C4-2B (cell line): ENCODE results near the gene SLFNL1.

Experiments
- H3K27ac ChIP-seq: fragments of 450-650 bp; 2 replicates; pipeline ENCODE4 v1.5.1; 2017
- ZFX ChIP-seq: fragments of 450-650 bp; IDR thresholded peaks from 2 replicates; pipeline ENCODE4 v1.6.1; 2017
- TF ChIP-seq, protein P1 (sequence below): fragments of 450-650 bp; conservative IDR thresholded peaks from 2 replicates; pipeline ENCODE4 v1.5.1; 2017; ENCODE audit warnings: mild to moderate bottlenecking

Gene SLFNL1

DNA sequence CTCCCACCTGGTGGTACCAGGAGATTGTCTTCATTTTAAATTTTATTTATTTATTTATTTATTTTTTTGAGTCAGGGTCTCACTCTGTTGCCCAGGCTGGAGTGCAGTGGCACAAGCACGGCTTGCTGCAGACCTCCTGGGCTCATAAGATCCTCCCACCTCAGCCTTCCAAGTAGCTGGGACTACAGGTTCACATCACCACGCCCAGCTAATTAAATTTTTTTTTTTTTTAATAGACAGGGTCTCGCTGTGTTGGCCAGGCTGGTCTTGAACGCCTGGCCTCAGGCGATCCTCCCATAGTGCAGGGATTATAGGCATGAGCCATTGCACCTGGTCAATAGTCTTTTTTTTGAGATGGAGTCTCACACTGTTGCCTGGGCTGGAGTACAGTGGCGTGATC lies 8.5 kb downstream of the SLFNL1 start:
- no peak overlapping the region for H3K27ac ChIP-seq
- TF ChIP-seq ZFX = no peak
- TF ChIP-seq, protein P1, sequence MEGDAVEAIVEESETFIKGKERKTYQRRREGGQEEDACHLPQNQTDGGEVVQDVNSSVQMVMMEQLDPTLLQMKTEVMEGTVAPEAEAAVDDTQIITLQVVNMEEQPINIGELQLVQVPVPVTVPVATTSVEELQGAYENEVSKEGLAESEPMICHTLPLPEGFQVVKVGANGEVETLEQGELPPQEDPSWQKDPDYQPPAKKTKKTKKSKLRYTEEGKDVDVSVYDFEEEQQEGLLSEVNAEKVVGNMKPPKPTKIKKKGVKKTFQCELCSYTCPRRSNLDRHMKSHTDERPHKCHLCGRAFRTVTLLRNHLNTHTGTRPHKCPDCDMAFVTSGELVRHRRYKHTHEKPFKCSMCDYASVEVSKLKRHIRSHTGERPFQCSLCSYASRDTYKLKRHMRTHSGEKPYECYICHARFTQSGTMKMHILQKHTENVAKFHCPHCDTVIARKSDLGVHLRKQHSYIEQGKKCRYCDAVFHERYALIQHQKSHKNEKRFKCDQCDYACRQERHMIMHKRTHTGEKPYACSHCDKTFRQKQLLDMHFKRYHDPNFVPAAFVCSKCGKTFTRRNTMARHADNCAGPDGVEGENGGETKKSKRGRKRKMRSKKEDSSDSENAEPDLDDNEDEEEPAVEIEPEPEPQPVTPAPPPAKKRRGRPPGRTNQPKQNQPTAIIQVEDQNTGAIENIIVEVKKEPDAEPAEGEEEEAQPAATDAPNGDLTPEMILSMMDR = no peak

DNA sequence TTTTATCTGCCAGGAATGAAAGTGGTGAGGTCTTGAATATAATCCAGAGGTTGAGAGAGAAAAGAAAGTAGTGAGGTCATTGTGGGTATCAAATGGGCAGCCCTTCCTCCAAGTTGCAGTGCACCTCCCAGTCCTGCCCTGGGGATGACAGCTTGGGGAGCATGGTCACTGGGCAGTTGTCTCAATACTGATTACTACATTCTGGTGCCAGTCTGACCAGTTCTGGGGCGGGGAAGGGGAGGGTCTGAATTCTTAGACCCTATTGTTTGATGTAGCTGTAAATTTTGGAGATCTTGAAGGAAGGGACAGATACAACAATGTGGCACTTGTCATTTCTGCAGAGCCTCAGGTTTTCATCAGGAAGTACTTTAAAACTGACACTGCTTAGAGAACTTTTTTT lies 11.2 kb downstream of the SLFNL1 start:
- no peak overlapping the region for H3K27ac ChIP-seq
- TF ChIP-seq, protein P1 = no peak
- TF ChIP-seq ZFX = no peak

DNA sequence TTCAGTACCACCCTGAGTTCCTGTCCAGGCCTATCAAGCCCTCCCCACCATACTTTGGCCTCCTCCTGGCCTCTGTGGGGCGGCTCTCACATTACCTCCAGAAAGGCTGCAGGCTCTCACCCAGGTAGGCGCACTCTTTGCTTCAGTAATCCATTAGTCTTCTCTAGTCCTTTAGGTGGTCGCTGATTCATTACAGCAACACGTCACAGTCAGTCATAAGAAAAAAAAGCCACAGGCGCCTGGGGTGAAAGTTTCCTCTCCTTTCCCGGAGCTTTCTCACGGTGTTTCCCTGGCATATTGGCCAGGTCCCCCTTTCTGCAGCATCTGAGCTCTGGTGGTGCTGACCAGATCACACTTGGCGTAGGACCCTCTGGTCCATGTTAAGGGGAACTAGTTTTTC lies 12.1 kb downstream of the SLFNL1 start:
- no peak for TF ChIP-seq ZFX
- TF ChIP-seq, protein P1 = no peak

DNA sequence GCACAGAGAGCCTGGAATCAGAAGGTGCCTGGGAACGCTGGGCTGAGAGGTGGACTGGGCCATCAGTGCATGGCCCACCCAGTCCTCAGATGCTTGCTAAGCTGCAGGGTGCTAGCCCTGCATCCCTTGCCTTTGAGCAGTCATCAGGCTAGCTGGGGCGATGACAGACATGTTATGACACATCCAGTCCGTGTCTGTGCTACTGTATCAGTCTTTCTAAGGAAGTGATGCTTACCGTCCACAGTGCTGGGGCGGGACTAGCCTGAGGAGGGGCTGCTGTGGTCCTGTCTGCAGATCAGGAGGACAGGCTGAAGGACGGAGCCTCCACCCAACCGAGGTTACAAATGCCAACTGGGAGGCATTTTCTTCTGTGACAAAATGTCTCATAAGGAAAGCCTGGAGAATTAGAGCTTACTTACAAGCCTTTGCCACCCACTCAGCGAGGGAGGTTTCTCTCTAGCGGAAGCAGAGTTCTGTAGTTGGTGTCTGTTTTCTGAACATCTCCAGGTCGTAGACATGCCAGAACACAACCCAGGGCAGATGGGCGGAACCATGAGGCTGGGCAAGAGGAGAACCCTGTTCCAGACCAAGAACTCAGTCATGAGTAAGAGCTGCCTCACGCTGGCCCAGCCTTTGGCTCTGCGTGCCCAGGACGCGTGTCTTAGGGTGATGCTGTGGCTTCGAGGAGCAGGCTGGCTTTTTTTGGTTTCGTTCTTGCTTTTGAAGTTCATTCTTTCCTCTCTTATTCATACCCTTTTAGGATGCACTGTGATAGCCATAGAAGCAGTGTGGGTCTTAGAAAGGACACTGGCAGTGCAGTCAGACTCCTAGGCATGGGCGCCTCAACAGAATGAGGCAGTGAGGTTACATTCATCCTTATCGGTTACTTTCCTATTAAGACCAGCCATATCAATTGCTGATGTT lies 14.3 kb downstream of the SLFNL1 start:
- TF ChIP-seq ZFX = no peak
- TF ChIP-seq, protein P1 = no peak
- no peak overlapping the region for H3K27ac ChIP-seq

More for the DNA sequence above, 12.1 kb downstream of the SLFNL1 start:
- no peak overlapping the region for H3K27ac ChIP-seq

DNA sequence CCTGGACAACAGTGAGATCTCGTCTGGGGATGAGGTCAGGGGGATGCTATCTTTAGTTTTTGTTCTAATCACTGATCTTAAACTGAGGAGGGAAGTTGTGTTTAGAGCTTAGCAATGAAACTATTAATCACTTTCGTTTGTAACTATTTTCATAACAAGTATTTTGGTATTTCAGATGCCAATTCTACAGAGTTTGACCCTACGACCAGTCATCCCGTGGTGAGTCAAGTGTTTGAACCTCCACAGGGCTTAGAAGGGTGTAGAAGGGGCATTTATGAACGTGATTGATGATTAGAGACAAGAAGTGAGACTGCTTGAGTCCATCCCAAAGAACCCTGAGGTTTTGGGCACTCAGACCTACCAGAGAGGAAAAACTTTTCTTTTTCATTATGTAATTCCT lies 15.6 kb downstream of the SLFNL1 start:
- H3K27ac ChIP-seq = no peak overlapping the region
- no peak for TF ChIP-seq ZFX
- TF ChIP-seq, protein P1 = no peak

DNA sequence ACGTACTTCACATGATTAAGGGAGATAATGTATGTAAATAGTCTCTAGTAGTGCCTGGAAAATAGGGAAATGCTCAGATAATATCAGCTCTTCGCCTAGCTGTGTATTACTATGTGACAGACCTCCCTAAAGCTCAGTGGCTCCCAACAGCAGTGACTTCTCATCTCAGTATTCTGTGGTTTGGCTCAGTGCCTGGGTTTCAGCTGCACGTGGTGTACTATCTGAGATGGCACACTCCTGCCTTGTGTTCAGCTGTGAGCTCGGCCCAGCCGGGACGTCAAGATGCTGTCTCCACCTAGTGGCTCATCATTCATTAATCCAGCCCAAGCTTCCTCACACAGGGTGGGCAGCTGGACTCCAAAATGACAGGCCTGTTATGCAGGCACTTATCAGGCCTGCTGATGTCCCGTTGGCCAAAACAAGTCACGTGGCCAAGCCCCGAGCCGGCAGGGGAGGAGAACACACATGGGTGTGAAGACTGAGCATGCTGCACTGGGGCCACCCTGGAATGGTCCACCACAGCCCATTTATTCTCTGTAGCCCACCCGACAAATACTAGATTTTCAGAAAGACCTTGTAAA lies 17.8 kb downstream of the SLFNL1 start:
- peak overlapping the region; percentile 55; the same call in 1 of the 2 replicates for H3K27ac ChIP-seq
- TF ChIP-seq ZFX = no peak
- TF ChIP-seq, protein P1 = peak; percentile 76

DNA sequence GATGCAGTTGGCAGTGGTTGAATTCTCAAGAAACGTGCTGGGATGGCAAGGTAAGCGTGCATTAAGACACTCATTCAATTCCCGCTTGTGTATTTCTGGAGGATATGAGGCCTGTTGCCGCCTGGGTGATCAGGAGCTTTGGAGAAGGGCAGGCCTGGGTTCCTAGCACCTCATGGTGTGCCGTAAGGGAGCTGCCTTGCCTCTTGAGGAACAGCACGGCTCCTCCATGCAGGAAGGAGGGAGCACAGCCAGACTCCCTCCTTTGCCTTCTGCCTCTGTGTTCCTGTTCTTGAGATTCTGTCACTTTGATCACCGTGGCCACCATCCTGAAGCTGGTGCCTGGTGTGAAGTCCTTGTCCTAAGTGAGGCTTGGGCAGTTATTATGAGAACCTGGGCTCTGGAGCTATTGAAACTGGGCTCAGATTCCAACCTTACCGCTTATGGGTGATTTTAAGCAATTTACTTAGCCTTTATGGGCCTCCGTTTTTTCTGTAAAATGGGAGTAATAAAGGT lies 18.3 kb downstream of the SLFNL1 start:
- peak overlapping the region; percentile 55 for H3K27ac ChIP-seq
- TF ChIP-seq ZFX = peak; percentile 16; the same call in 1 of the 2 replicates
- TF ChIP-seq, protein P1 = no peak
